Natural killer cell (primary cell): Measurements from ENCODE around the gene FOXJ3. TPM values are rescaled to one million over a fixed set of nuclear protein-coding genes. Genes with fewer than 3 reads are reported as not detected.

Experiments
- ATAC-seq, 3 donors: fragments of 150-1000 bp in 2 of 3; fragments of 200-7000 bp in 1 of 3; cut with Tn5 transposase; 1 replicate in 1 of 3; 2 replicates in 2 of 3; pipeline ENCODE4 v1.10.0; 2021; ENCODE audit warnings: mild to moderate bottlenecking in 2 of 3, moderate library complexity in 2 of 3
- DNase-seq, 2 donors: peaks; one replicate each; pipeline versions ENCODE4 v3.0.0 to v3.0.0-alpha.2; 2013 to 2021; ENCODE audit warnings: mixed read lengths in 1 of 2
- H3K27ac ChIP-seq: one replicate; pipeline ENCODE4 v1.5.1; 2013; ENCODE audit warnings: mild to moderate bottlenecking, low read length
- H3K27me3 ChIP-seq: one replicate; pipeline ENCODE4 v1.6.1; 2013; ENCODE audit warnings: low read length; ENCODE audit not compliant: control insufficient read depth, insufficient read depth
- H3K36me3 ChIP-seq: one replicate; pipeline ENCODE4 v1.6.1; 2013; ENCODE audit warnings: low read length; ENCODE audit not compliant: control insufficient read depth, insufficient read depth
- H3K4me1 ChIP-seq: one replicate; pipeline ENCODE4 v1.6.1; 2013; ENCODE audit warnings: low read length; ENCODE audit not compliant: control insufficient read depth, insufficient read depth
- H3K4me3 ChIP-seq: one replicate; pipeline ENCODE4 v1.5.1; 2013; ENCODE audit warnings: low read length
- H3K9me3 ChIP-seq: one replicate; pipeline ENCODE4 v1.6.1; 2013; ENCODE audit warnings: low read length; ENCODE audit not compliant: control insufficient read depth, insufficient read depth
- H3K27ac Mint-ChIP-seq, 2 donors: one replicate each; pipeline ENCODE4 v1.8.0; 2022; ENCODE audit warnings: mild to moderate bottlenecking in 2 of 2, mixed read lengths in 2 of 2, moderate library complexity in 1 of 2
- H3K27me3 Mint-ChIP-seq, 2 donors: one replicate each; pipeline ENCODE4 v1.8.0; 2022; ENCODE audit warnings: low read depth in 2 of 2, mixed read lengths in 2 of 2
- H3K36me3 Mint-ChIP-seq: one replicate; pipeline ENCODE4 v1.8.0; 2022; ENCODE audit warnings: mixed read lengths
- H3K4me1 Mint-ChIP-seq, 2 donors: one replicate each; pipeline ENCODE4 v1.8.0; 2022; ENCODE audit warnings: mixed read lengths in 2 of 2
- H3K4me3 Mint-ChIP-seq: one replicate; pipeline ENCODE4 v1.8.0; 2022; ENCODE audit warnings: mild to moderate bottlenecking, moderate library complexity, mixed read lengths
- H3K9me3 Mint-ChIP-seq, 2 donors: one replicate each; pipeline ENCODE4 v1.8.0; 2022; ENCODE audit warnings: mixed read lengths in 2 of 2
- CTCF ChIP-seq: fragments of 200-600 bp; IDR thresholded peaks from one replicate; pipeline ENCODE4 v1.8.0; 2022; ENCODE audit warnings: antibody characterized with exemption
- WGBS: methylation state at CpG from one replicate; pipeline ENCODE4 v1.1.7; 2013; ENCODE audit warnings: missing lambda C conversion rate; ENCODE audit not compliant: insufficient coverage; 5-methylcytosine and 5-hydroxymethylcytosine counted together
- intact Hi-C: fragments of 100-400 bp; cut with micrococcal nuclease; formaldehyde crosslinking; loops from one replicate; pipeline ENCODE4 v1.14.2; 2022
- total RNA-seq, 4 donors: library from RNA; stranded (reverse); fragments of 120-200 nt in 1 of 4; gene quantifications; one replicate each; pipeline versions ENCODE4 v1.2.3 to v1.2.4, GENCODE V29; 2013 to 2022

Gene FOXJ3
- total RNA-seq, 3 donors from 2014 or later (not counting 1 experiment from before 2014, with no cell fraction given): 81.9 to 93.8 (median 82.5) TPM

GRCh38 chr1:42163536-42164503 lies 171.2 kb downstream of the FOXJ3 start:
- intact Hi-C loops: no loop called here
- Mint-ChIP-seq H3K4me1 (peaks cover 7% of the 10 kb centered on the region in 2 donors), H3K36me3 (peaks cover 14% of the 10 kb centered on the region), H3K27me3 (peaks cover 4 to 13% of the 10 kb centered on the region in 2 donors), H3K9me3 (peaks cover 4 to 5% of the 10 kb centered on the region in 2 donors), H3K27ac (no peak overlapping the region), H3K4me3 (no peak overlapping the region)
- Histone ChIP-seq H3K9me3 (no peaks in the 10 kb centered on the region), H3K27ac (no peak overlapping the region), H3K4me3 (no peak overlapping the region), H3K36me3 (no peaks in the 10 kb centered on the region), H3K4me1 (peaks cover 9% of the 10 kb centered on the region), H3K27me3 (no peaks in the 10 kb centered on the region)
- WGBS: 92% methylated on average over 14 of the region's 16 CpGs
- DNase-seq (no peak), ATAC-seq (no peak)
- no peak for TF ChIP-seq CTCF

GRCh38 chr1:42163114-42163513 lies 171.9 kb downstream of the FOXJ3 start:
- no peaks in the 10 kb centered on the region for H3K27me3 ChIP-seq
- peaks cover 14% of the 10 kb centered on the region for H3K36me3 Mint-ChIP-seq
- 82% methylated on average over 2 of the region's 2 CpGs for WGBS
- peaks cover 4 to 5% of the 10 kb centered on the region in 2 donors for H3K9me3 Mint-ChIP-seq
- H3K27ac Mint-ChIP-seq: no peak overlapping the region
- H3K27ac ChIP-seq: no peak overlapping the region
- no peaks in the 10 kb centered on the region for H3K36me3 ChIP-seq
- no peak for TF ChIP-seq CTCF
- peaks cover 8% of the 10 kb centered on the region in 2 donors for H3K4me1 Mint-ChIP-seq
- no peak overlapping the region for H3K4me3 Mint-ChIP-seq
- peaks cover 4 to 13% of the 10 kb centered on the region in 2 donors for H3K27me3 Mint-ChIP-seq
- no peak for ATAC-seq
- H3K4me1 ChIP-seq: peaks cover 9% of the 10 kb centered on the region
- H3K9me3 ChIP-seq: no peaks in the 10 kb centered on the region
- DNase-seq: no peak
- H3K4me3 ChIP-seq: no peak overlapping the region
- intact Hi-C loops: no loop called here

GRCh38 chr1:42162181-42162580 lies 172.9 kb downstream of the FOXJ3 start:
- 57% methylated on average over 5 of the region's 5 CpGs for WGBS
- peaks cover 15 to 16% of the 10 kb centered on the region in 2 donors for H3K4me1 Mint-ChIP-seq
- intact Hi-C loops: no loop called here
- TF ChIP-seq CTCF: no peak
- H3K27me3 Mint-ChIP-seq: peaks cover 4 to 13% of the 10 kb centered on the region in 2 donors
- DNase-seq: no peak
- Histone ChIP-seq H3K9me3 (no peaks in the 10 kb centered on the region), H3K27ac (no peak overlapping the region), H3K27me3 (no peaks in the 10 kb centered on the region), H3K4me3 (no peak overlapping the region), H3K4me1 (peaks cover 14% of the 10 kb centered on the region), H3K36me3 (no peaks in the 10 kb centered on the region)
- ATAC-seq: no peak
- peaks cover 4 to 5% of the 10 kb centered on the region in 2 donors for H3K9me3 Mint-ChIP-seq
- no peak overlapping the region for H3K27ac Mint-ChIP-seq
- no peak overlapping the region for H3K4me3 Mint-ChIP-seq
- H3K36me3 Mint-ChIP-seq: peaks cover 14% of the 10 kb centered on the region
